ENCODE results near the gene CLCN2.

Gene CLCN2

DNA sequence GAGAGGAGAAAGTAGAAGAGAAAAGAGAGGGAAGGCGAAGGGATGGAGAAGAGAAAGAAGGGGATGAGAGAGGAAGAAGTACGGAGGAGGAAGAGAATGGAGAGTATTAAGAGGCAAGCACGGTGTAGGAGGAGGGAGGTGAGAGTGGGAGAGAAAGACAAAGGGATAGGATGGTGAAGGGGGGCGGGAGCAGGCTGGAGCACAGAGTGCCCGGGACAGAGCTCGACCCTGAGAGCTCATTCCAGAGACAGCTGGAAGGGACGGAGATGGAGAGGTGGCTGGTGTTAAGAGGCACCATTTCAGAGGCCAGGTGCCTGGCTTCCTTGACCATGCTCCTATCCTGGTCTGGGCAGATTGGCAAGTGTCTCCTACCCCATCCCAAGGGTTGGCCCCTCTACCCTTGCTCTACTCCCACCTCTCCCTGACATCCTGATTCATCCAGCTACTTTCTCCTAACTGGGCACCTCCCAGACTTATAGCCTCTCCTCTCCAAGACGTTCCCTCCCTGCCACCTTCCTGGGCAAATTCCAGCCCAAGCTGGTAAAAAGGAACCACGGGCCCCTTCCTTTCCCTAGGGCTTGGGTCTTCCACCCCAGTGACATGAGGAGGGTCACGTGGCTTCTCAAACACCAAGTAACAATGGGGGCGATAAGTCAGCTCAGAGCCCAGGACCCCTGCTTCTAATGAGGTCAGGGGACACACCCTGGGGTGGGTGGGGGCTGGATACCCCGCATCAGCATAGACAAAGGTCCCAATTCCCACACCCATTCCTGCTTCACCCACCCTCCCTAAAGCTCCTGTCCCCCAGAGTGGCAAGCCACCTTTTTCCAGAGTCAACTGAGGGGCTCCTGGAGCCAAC is 1.1 kb downstream of the CLCN2 start:
- DNase-seq (ENCODE audit: low spot score) = no peak

DNA sequence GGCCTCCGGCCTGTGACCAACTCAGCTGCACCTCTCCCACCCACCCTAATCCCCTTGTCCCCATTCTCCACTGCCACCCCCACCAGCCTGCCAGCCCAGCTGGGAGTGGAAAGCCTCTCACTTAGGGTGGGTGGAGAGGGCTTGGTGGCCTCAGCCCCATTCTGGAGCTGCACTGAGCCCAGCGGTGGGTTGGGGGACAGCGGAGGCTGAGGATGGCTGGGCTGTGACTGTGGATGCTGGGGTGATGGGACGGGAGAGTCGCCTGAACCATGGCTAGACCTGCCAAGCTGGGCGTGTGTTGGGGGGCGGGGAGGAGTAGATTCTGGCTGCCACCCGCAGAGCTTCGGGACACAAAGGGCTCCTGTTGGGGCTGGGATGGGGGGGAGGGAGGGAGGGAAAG is 1.8 kb downstream of the CLCN2 start:
- DNase-seq (ENCODE audit: low spot score) = no peak

GRCh38 chr3:184358921-184359350 is 2.5 kb downstream of the CLCN2 start:
- no peak for DNase-seq (ENCODE audit: low spot score)

DNA sequence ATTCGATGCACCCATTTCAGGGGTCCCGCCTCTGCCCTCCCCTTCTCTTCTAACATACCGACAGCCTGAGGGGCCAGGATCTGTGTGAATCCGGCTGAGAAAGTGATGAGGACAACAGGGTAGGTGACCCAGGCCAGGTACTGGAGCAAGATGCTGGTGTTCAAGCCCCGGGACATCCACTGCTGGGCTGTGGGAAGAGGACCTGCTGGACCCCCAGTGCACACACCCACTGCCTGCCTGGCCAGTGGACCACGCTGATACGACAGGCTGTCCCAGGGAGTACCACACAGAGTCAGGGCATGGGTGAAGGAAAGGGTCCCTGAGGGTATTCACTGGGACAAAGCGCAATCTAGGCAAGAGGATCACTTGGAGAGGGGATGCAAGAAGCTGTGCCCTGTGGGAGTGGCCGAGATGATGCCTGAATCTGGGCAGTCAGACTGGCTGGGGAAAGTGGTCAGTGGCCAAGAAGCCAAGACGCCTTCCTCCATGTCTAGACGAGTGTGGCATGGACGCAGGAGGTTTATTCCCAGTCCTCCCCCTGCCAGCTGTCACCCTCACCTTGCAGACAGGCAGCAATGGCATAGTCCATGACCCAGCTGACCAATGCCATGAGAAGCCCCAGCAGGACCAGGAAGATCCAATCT is 3.2 kb downstream of the CLCN2 start:
- DNase-seq (ENCODE audit: low spot score) = no peak

DNA sequence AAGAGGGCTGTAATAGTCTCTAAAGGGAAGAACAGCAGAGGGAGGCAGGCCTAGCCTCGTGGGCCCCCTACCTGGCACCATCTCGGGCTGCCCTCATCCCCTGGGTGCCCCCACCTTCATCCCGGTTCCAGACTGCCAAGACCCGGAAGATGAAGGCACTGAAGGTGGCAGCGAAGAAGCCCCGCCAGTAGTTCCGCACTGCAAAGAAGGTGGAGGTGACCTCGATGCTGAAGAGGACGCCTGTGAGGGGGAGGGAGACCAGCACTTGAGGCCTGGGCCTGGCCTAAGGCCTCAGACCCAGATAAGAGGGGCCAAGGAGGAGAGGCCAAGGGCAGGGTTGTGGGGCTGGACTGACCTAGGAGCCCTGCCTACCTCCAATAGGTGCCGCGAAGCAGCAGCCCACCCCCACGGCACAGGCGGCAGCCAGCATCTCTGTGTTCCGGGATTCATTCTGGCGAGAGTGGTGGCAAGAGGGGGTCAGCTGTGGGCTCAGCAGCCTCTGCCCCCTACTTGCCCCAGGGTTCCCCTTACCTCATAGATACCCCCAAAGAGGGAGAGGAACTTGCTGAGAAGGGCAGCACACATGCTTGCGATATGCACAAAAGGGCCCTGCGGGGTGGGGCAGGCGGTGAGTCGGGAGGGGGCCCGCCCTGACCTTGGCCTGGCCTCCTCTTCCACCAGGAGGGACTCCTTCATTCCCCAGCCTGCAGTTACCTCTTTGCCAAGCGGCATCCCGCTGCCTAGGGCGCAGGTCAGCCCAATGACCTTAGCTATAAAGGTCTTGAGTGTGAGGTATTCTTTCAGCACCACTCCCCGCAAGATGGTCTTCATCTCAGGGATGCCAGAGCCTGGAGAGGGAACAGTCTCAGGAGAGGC is 3.9 kb downstream of the CLCN2 start:
- DNase-seq (ENCODE audit: low spot score) = no peak

DNA sequence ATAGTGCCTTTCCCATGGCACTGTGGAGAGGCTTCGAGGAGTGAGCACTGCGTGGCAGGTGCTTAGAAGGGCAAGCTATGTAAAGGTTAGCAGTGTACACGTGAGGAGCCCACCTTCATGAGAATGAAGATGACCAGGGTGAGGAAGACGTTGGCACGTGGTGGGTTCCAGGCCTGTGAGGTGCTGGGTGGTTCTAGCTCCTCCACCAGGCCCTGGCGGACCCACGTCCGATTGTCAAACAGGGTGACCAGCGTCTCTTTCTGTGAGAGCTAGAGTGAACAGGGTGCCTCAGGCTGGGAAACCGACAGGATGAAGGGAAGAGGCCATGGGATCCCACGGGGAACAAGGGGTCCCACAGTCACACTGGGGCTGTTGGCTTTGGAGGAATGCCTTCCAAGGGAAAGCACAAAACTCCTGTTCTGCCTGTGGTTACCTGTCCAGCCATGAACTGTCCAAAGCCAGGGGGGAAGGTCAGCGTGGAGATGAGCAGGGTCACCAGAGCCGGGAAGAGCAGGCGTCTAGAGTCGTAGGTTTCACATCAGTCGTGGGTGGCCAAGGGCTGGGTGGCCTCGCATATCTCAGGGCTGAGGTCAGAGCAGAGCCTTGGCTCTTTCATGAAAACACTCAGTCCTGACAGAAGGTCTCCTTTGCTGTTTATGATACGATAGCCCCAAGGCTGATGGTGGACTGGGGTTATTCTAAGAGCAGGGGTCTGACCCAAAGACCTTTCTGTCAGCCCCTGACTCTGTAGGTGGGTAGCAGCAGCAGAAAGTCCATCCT is 6.0 kb downstream of the CLCN2 start:
- DNase-seq (ENCODE audit: low spot score) = no peak

DNA sequence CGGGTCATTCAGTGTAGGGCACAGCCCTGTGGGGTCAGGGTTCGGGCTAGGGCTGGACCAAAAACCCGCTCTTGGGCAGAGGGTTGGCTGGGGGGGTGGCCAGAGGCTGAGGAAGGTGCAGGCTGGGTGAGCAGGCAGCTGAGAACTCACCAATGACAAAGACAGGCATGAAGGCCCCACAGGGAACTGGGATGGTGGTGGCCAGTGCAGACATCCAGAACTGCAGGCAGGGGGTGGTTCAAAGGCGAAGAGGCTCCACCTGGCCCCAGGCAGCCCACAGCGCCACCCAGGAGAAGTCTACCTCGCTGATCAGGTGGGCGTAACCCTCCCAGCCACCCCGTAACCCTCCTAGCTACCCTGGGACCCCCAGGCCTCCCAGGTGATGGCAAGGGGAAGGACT is 6.7 kb downstream of the CLCN2 start:
- no peak for DNase-seq (ENCODE audit: low spot score)

GRCh38 chr3:184354121-184354728 is 7.2 kb downstream of the CLCN2 start:
- no peak for DNase-seq (ENCODE audit: low spot score)

- DNase-seq (ENCODE audit: low spot score) = no peak
These were observed 7.9 kb downstream of the CLCN2 start for GRCh38 chr3:184353546-184353941.

DNA sequence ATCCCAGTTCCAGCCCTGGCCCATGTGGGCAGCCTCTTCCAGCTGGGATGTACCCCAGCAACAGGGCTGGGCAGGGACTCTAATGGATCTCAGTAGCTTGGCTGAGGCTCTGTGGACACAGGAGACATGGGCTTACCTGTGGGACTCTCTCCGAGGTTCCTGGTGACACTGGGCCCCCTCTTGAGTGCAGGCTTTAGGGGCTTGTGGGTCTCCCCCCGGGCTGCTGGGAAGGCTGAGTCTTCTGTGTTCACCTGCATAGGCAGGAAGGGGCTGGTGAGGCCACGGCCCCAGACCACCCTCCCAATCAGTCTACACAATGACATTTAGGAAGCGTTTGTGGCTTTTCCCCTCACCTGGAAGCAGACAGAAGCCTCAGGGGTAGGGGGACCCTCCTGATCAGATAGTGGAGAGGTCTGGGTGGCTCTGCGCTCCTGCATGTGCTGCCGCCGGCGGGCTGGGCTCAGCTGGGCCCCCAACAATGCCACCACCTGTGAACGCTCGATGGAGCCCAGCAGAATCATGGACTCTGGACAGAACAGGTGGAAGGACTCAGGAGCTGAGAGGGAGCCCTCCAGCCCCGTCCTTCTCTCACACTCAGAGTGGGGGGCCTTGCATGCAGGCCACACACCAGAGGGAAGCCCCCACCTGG is 8.4 kb downstream of the CLCN2 start:
- no peak for DNase-seq (ENCODE audit: low spot score)

DNA sequence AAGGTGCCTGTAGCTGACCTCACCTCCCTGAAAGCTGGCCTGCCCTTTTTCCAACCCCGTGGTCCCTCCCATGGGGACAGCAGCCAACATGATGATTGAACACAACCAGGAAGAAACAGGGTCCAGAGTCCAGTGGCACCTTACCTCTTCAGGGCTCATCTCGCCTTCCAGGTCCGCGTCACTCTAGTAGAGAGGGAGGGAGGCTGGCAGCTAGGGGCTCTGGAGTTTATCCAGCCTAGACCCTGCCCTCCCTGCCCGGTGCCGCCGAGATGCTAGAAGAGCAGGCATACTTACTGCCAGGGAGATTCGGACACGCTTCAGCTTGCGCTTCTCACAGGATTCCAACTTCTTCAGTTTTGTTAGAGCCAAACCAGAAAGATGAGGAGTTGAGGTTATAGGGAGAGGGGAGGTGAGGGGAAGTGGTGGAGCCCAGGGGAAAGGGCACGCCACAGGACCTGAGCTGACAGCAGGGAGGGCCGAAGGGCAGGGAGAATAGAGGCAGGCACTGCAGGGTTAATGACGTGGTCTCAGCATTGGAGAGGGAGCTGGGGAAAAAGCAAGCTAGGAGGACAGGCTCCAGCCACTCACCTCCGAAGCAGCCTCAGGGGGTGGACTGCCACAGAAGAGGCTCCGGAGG is 9.1 kb downstream of the CLCN2 start:
- no peak for DNase-seq (ENCODE audit: low spot score)

DNA sequence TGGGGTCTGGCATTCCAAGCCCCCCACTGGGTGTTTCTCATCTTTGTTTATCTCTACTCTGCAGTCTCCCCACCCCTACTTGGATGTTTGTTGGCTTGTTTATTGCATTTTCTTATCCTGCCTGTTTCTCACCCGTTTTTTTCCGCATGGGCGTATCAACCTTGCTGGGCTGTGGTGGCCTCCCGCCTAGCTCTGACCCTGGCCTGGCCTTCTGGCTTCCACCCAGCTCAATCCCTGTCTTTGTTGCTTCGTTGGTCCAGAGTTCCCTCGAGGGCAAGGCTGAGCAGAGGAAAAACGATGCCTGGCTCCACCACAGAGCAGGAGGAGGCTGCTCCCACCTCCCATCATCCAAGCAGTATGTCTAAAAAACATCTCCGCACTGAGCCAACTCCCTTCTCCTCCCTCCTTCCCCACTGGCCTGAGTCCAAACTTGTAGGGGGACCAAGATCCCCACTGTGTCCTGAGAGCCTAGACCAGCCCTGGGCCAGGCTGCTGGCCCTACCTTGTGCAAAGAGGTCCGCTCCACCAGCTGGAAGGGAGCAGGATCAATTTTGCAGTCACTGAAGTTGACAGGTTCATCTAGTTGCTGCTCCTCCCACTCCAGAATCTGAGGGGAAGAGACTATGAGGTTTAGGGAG is 9.8 kb downstream of the CLCN2 start:
- DNase-seq (ENCODE audit: low spot score) = no peak

DNA sequence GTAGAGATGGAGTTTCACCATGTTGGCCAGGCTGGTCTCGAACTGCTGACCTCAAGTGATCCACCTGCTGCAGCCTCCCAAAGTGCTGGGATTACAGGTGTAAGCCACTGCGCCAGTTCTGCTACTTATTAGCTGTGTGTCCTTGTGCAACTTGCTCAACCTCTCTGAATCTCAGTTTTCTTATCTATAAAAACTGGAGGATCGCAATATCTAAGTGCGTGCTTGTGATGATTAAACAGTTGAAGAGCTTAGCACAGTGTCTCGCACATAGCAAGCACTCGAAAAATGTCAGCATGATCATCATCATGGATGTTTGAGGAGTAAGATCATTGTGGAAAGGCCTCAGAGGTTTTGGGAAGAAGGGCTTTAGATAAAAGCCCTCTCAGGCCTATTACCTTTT is 10.8 kb downstream of the CLCN2 start:
- no peak for DNase-seq (ENCODE audit: low spot score)

GRCh38 chr3:184349563-184350470 is 11.6 kb downstream of the CLCN2 start:
- no peak for DNase-seq (ENCODE audit: low spot score)

DNA sequence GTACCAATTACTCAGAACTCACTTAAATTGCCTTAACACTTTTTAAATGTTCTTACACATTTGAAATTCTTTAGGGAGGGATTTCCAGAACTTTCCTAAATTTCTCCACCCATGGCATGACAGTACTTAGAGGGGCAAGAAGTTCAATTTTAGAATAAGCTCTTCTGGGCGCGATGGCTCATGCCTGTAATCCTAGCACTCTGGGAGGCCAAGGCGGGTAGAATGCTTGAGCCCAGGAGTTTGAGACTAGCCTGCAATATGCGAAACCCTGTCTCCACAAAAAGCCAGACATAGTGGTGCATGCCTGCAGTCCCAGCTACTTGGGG is 13.4 kb downstream of the CLCN2 start:
- no peak for DNase-seq (ENCODE audit: low spot score)

- no peak for DNase-seq (ENCODE audit: low spot score)
These were observed 13.9 kb downstream of the CLCN2 start for GRCh38 chr3:184347321-184348056.

DNA sequence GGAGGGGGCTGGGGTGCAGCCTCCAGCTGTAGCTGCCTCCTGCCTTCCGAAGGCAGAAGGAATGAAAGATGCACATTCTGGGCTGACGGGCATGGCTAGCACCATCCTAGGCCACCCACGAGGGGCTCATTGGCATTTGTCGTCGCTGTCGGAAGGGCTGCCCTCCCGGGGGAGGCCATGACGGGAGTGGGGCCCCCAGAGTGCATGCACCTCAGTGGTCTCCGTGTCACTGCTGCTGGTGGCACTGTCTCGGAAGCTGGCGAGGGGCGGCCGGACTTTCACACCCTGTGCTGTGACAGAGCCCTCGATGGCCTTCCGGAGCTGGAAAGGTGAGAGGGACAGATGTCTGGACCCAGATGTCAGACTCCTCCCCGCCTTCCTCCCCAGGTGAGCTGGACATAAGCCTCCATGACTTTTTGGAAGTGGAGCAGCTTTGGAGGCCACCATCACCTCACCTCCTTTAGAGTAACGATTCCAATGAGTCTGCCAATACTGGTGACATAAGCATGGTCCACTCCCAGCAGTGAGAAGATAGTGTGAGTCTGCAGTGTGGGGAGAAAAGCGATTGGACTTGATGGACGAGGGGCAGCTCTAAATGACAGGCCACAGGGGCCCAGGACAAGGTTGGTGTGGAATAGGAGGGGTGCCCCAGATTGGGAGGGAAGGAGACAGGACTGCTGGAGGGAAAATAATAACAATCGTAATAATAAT is 14.8 kb downstream of the CLCN2 start:
- no peak for DNase-seq (ENCODE audit: low spot score)
